ENCODE measurements around the gene MEGF10. TPM values are rescaled to one million over a fixed set of nuclear protein-coding genes. Genes with fewer than 3 reads are reported as not detected.

Gene MEGF10
- total RNA-seq, 2 experiments from 2014 or later: not detected

DNA sequence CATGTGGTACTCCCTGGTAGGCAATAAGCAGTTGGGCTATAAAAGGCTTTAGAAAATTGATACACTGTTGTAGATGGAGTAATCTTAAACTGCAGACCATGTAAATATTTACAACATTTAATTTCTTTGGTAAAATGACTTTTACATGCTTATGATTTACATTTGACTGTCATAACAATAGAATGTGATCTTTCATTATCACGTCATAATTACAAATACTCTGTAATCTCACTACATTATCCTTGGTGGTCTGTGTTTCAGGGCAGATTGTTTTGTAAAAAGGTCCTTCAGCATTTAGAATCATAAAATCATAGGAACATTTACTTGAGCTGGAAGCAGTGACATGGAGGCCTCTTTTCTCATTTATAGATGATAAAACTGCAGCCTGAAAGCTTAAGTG is 153.6 kb downstream of the MEGF10 start:
- CTCF ChIA-PET (ENCODE audit: unreplicated experiment): no interaction called here
- BruUV-seq (replicated peaks): no TSS peak

DNA sequence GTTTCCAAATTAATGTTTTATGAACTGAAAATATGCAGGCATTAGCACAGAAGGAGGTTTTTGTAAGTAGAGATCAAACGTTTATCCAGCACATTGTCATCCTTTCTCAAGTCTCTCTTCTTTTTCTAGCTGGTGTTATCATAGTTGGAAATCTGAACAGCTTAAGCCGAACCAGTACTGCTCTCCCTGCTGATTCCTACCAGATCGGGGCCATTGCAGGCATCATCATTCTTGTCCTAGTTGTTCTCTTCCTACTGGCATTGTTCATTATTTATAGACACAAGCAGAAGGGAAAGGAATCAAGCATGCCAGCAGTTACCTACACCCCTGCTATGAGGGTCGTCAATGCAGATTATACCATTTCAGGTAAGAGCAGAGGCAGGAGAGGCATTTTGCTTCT is 154.7 kb downstream of the MEGF10 start:
- CTCF ChIA-PET (ENCODE audit: unreplicated experiment): no interaction called here
- POLR2A ChIA-PET: interaction anchor here (1.0 to 1.6 kb wide), 2 partner anchors 8 to 24 kb away, joined by 3 to 5 read pairs; no protein-coding TSS in a partner anchor

More for the DNA sequence above, 153.6 kb downstream of the MEGF10 start:
- Histone ChIP-seq H4K20me1 (ENCODE audit: insufficient read depth, low read length) (no peaks in the 10 kb centered on the region), H2AFZ (ENCODE audit: low read length) (no peak overlapping the region), H3K9me2 (ENCODE audit: insufficient read depth, low read length) (no peaks in the 10 kb centered on the region), H3K4me3 (ENCODE audit: low read depth, low read length, poor library complexity, severe bottlenecking) (no peak overlapping the region), H3K4me2 (ENCODE audit: low read length) (no peak overlapping the region), H3K79me2 (ENCODE audit: insufficient read depth, low read depth, low read length) (no peaks in the 10 kb centered on the region), H3K4me1 (ENCODE audit: insufficient read depth, low read length, poor library complexity, severe bottlenecking) (no peaks in the 10 kb centered on the region), H3K9me3 (ENCODE audit: low read length) (no peaks in the 10 kb centered on the region), H3K27ac (ENCODE audit: low read depth, low read length, poor library complexity, severe bottlenecking) (no peak overlapping the region), H3K36me3 (ENCODE audit: insufficient read depth, low read length) (no peaks in the 10 kb centered on the region)
- POLR2A ChIA-PET: interaction anchor here (0.5 kb wide), 1 partner anchor 276 kb away, joined by 3 read pairs; no protein-coding TSS in a partner anchor
- DNase-seq (ENCODE audit: low spot score): no peak
- intact Hi-C loops (cut with micrococcal nuclease; ENCODE audit: unreplicated experiment): loop anchor here (5.0 kb wide), 1 partner anchor 787 kb away; no protein-coding TSS in a partner anchor
- no peak for TF ChIP-seq EZH2phosphoT487 (IDR thresholded peaks at IDR 0.05; ENCODE audit: borderline replicate concordance, low read depth, low read length)
- TF ChIP-seq, protein P1, sequence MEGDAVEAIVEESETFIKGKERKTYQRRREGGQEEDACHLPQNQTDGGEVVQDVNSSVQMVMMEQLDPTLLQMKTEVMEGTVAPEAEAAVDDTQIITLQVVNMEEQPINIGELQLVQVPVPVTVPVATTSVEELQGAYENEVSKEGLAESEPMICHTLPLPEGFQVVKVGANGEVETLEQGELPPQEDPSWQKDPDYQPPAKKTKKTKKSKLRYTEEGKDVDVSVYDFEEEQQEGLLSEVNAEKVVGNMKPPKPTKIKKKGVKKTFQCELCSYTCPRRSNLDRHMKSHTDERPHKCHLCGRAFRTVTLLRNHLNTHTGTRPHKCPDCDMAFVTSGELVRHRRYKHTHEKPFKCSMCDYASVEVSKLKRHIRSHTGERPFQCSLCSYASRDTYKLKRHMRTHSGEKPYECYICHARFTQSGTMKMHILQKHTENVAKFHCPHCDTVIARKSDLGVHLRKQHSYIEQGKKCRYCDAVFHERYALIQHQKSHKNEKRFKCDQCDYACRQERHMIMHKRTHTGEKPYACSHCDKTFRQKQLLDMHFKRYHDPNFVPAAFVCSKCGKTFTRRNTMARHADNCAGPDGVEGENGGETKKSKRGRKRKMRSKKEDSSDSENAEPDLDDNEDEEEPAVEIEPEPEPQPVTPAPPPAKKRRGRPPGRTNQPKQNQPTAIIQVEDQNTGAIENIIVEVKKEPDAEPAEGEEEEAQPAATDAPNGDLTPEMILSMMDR (conservative IDR thresholded peaks at IDR 0.05; ENCODE audit: low read length): no peak

DNA sequence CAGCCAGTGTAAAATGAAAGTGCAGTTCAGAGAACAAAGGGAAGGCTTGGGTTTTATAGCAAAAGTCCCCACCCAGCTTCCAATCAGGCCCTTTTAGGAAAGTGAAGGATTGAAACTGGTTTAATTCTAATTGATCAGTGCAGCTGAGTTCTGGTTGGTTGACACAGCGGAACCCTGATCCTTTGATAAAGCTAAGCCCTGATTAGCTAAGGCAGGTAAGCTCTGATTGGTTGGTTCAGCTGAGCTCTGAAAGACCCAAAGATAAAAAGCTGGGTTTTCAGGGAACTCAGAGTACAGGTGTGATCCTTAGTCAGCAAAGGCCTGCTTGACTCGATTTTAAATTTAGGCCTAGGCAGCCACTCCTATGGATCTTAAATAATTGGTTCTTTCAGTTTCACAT is 156.0 kb downstream of the MEGF10 start:
- Histone ChIP-seq H3K36me3 (ENCODE audit: insufficient read depth, low read length) (no peaks in the 10 kb centered on the region), H3K27ac (ENCODE audit: low read depth, low read length, poor library complexity, severe bottlenecking) (no peak overlapping the region), H3K9me3 (ENCODE audit: low read length) (no peaks in the 10 kb centered on the region), H4K20me1 (ENCODE audit: insufficient read depth, low read length) (no peaks in the 10 kb centered on the region), H3K4me3 (ENCODE audit: low read depth, low read length, poor library complexity, severe bottlenecking) (no peak overlapping the region), H3K4me1 (ENCODE audit: insufficient read depth, low read length, poor library complexity, severe bottlenecking) (no peaks in the 10 kb centered on the region), H3K79me2 (ENCODE audit: insufficient read depth, low read depth, low read length) (no peaks in the 10 kb centered on the region), H3K9me2 (ENCODE audit: insufficient read depth, low read length) (no peaks in the 10 kb centered on the region), H2AFZ (ENCODE audit: low read length) (no peak overlapping the region), H3K4me2 (ENCODE audit: low read length) (no peak overlapping the region)
- TF ChIP-seq, protein P1 (conservative IDR thresholded peaks at IDR 0.05; ENCODE audit: low read length): no peak
- no peak for TF ChIP-seq EZH2phosphoT487 (IDR thresholded peaks at IDR 0.05; ENCODE audit: borderline replicate concordance, low read depth, low read length)
- no TSS peak for BruUV-seq (replicated peaks)
- intact Hi-C loops (cut with micrococcal nuclease; ENCODE audit: unreplicated experiment): no loop called here
- no peak for DNase-seq (ENCODE audit: low spot score)
- CTCF ChIA-PET (ENCODE audit: unreplicated experiment): interaction anchor here (0.6 kb wide), 1 partner anchor 134 kb away, joined by 3 read pairs; no protein-coding TSS in a partner anchor
- POLR2A ChIA-PET: interaction anchor here (0.6 to 1.6 kb wide), 2 partner anchors 10 to 775 kb away, joined by 3 to 5 read pairs; no protein-coding TSS in a partner anchor

More for the DNA sequence above, 154.7 kb downstream of the MEGF10 start:
- H3K27ac ChIP-seq (ENCODE audit: low read depth, low read length, poor library complexity, severe bottlenecking): no peak overlapping the region
- H3K9me2 ChIP-seq (ENCODE audit: insufficient read depth, low read length): no peaks in the 10 kb centered on the region
- no peak overlapping the region for H2AFZ ChIP-seq (ENCODE audit: low read length)
- no peaks in the 10 kb centered on the region for H3K36me3 ChIP-seq (ENCODE audit: insufficient read depth, low read length)
- H3K79me2 ChIP-seq (ENCODE audit: insufficient read depth, low read depth, low read length): no peaks in the 10 kb centered on the region
- H3K9me3 ChIP-seq (ENCODE audit: low read length): no peaks in the 10 kb centered on the region
- BruUV-seq (replicated peaks): no TSS peak
- no peak for DNase-seq (ENCODE audit: low spot score)
- no peak overlapping the region for H3K4me3 ChIP-seq (ENCODE audit: low read depth, low read length, poor library complexity, severe bottlenecking)
- H3K4me2 ChIP-seq (ENCODE audit: low read length): no peak overlapping the region
- no peaks in the 10 kb centered on the region for H4K20me1 ChIP-seq (ENCODE audit: insufficient read depth, low read length)
- TF ChIP-seq, protein P1 (conservative IDR thresholded peaks at IDR 0.05; ENCODE audit: low read length): no peak
- TF ChIP-seq EZH2phosphoT487 (IDR thresholded peaks at IDR 0.05; ENCODE audit: borderline replicate concordance, low read depth, low read length): no peak
- H3K4me1 ChIP-seq (ENCODE audit: insufficient read depth, low read length, poor library complexity, severe bottlenecking): no peaks in the 10 kb centered on the region
- intact Hi-C loops (cut with micrococcal nuclease; ENCODE audit: unreplicated experiment): no loop called here

Measured in OCI-LY7 (cell line).